GM19025 (cell line): Measurements from ENCODE around the gene SYT5.
"Not testable (repeated sequence)": the region's sequence is repeated elsewhere in the genome, so short reads cannot be mapped to it uniquely, and the experiment has no call there.

Experiments used
- ATAC-seq: cut with Tn5 transposase; IDR thresholded peaks from one replicate; pipeline ENCODE4 v1.9.1; 2021; ENCODE audit warnings: mild to moderate bottlenecking, low read depth, moderate library complexity; ENCODE audit not compliant: unreplicated experiment

Gene SYT5

GRCh38 chr19:55208880-55209692, 29.0 kb upstream of the SYT5 start, which contains the start of gene PTPRH:
TSS of gene PTPRH (minus strand) at chr19:55209501. CDS start at chr19:55209433, 68 bp downstream.
- ATAC-seq = no peak

DNA sequence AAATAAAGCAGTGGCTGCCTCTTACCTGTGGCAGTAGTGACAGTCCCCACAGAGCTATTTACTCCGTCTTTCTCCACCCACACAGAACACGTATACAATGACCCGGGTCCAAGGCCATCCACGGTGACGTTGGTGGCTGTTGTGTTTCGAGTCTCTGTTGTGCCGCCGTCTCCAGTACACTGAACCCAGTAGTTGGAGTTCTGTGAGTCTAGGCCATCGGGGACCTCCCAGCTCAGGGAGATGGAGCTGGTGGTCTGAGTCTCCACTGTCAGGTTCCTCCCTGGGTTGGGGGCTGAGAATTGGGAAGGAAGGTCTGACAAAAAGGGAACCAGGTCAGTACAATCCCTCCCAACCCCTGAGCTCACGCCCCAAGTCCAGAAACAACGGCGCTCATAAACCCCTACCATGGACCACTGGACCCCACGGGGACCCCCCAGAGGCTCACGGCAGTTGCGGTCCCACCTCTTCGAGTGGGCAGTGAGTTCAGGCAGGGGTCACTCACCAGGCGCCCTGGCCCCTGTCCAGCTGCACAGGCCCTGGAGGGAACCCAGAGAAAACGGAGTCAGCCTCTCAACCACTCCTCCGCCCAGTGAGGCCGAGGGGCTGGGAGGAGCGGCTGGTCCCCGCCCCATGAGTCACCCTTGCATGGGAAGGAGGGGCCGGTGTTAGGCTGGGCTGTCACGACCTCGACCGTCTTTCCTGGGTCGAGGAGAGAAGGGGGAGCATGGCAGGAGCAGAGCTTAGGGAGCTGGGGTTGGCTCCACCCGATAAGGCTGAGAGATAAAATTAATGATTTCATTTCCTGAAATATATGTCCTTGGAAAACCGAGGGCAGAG, 26.8 kb upstream of the SYT5 start:
- ATAC-seq = no peak

- ATAC-seq = not testable (repeated sequence)
These were observed 22.1 kb upstream of the SYT5 start for GRCh38 chr19:55202199-55202598.

DNA sequence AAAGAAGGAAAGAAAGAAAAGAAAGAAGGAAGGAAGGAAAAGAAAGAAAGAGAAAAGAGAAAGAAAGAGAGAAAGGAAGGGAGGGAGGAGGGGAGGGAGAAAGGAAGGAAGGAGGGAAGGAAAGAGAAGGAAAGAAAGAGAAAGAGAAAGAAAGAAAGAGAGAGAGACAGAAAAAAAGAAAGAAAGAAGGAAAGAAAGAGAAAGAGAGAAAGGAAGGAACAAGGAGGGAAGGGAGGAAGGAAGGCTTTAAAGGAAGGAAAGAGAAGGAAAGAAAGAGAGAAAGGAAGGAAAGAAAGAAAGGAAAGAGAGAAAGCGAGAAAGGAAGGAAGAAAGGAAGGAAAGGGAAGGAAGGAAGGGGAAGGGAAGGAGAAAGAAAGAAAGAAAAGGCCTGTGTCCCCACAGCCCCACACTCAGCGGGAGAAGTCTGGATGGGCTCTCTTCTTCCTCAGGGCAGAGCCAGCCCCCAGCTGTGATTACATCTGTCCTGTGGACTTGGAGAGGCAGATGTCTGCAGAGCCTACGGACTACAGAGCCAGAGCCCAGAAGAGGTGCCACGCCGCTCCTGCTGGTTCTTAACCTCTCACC, 19.6 kb upstream of the SYT5 start:
- no peak for ATAC-seq

DNA sequence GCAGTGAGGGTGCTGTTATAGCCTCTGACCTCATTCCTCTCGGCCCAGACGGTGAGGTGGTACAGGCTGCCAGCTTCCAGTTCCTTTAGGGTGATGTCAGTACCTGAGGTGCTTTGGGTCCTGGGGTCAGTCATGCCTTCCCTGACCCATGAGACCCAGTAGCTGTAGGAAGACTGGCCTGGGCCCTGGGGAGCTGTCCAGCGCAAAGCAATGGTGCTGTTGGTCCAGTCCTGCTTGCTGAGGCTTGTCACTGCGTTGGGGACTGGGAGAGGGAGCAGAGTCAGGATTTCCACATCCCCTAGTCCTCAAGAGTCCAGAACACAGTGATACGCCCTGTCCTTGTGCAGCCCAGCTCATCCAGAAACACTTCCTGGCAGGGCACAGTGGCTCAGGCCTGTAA, 18.6 kb upstream of the SYT5 start:
- ATAC-seq = no peak

- no peak for ATAC-seq
These were observed 17.4 kb upstream of the SYT5 start for GRCh38 chr19:55197528-55197927.

GRCh38 chr19:55196803-55197202, 16.7 kb upstream of the SYT5 start:
- ATAC-seq = no peak

DNA sequence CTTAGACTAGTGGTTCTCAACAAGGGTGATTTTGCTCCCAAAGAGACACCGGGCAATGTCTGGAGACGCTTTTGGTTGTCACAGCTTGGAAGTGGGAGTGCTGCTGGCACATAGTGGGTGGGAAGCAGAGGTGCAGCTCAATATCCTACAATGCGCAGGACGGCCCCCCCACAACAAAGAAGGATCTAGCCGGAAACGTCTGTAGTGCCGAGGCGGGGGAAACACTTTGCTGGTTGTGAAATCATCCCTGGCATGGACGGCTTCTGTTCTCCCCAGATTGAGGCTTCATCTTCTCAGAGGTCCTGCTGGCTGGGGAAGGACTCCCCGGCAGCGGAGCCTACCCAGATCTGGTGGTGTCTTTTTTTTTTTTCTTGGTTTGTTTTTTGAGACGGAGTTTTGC, 13.4 kb upstream of the SYT5 start:
- no peak for ATAC-seq

GRCh38 chr19:55189403-55189835, 9.3 kb upstream of the SYT5 start:
- ATAC-seq = no peak

DNA sequence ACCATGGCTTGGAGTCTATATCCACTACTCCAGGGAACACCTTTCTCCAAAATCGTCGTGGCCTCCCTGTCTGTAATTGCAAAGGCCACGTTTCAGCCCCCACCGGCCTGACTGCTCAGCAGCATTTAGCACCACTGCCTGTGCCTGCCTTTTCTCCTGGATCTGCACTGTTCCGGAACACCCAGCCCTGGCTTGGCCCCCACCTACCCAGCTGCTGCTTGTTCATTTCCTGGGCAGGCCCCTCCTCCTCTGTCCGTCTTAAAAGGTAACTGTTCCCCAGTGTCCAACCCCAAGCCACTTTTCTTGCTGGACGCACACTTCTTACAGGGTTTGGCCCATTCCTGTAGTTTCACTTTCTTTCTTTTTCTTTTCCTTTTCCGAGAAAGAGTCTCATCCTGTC, 8.5 kb upstream of the SYT5 start:
- ATAC-seq = no peak

DNA sequence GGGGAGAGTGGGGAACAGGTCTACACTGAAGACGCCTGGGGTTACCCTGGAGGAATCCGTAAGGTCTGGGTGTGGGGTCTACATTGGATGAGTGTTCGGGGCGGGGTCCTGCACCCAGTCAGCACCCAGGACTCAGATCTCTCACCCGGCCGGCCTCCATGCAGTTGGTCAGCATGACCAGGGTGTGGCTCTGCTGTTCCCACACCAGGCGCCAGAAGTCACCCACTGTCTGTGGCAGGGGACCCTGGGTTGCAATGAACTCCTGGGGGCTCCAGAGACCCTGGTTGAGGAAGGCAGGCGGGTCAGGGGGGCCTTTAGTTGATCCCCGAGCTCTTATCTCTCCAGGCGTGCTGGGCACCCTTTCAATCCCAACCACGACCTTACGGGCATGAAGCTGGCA, 6.0 kb upstream of the SYT5 start:
- no peak for ATAC-seq

DNA sequence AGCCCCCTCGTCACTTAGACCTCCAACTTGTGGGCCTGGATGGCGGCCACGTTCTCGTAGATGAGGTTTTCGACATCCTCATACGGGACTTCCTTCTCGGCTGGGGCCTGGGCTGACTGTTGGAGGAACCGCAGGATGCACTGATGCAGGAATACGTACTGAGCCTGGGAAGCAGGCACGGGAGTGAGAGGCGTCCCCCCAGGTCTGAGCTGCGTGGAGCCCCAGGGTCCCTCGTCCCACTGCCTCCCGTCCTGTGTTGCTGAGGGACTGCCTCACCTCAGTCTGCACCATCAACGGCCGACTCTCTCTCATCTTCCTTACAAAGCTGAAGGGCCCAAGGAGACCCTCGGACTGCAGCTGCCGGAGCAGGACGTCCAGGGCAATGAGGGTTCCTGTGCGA, 1.7 kb upstream of the SYT5 start:
- no peak for ATAC-seq

GRCh38 chr19:55178781-55179599, 1.1 kb downstream of the SYT5 start:
- ATAC-seq = peak; percentile 86

DNA sequence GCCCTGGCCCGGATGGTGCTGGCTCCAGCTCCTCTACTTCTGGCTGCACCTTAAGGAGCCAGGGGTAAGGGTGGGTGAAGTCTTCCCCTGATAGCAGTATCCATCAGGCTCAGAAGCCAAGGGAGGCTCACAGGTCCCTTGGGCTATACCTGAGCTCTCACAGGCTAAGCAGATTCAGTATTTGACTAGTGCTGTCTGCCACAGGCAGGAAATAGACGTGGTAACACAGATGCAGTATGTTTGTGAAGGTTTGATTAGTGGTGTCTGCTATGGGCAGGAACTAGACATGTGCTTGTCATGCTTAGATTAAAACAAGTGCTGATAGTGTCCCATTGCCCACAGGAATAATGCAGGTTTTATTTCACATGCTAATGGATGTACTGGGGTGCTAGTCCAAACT, 4.0 kb downstream of the SYT5 start:
- ATAC-seq = no peak

DNA sequence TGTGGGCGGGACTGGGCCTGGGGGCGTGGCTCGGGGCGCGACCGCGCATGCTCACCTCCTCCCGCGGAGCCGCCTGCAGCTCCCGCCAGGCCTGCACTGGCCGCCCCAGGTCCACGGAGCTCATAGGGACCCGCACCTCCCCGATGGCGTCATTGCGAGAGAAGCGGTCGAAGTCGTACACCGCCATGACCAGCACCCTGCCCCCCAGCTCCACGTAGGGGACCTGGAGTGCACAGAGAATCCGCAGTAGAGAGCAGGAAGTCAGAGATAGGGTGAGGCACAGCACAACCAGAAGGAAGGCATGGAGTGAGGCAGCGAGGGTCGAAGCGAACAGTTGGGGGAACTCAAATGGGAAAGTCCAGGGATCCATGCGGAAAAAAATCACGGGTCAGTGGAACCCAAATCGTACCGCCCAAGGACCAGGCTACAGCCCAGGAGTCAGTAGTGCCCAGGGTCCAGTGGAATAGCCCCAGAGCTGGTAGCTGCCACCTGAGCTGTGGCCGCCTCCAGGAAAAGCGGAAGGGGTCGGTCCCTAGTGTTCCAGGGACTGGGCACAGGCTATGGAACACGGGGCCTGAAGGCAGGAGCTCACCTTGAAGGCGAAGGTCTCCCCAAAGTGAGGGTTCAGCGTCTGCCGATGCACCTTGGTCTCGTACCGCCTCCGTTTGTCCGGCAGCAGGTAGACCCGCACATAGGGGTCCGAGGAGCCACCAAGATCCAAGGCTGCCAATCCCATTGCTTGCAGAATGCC, 4.8 kb downstream of the SYT5 start:
- no peak for ATAC-seq

- no peak for ATAC-seq
These were observed 5.5 kb downstream of the SYT5 start for GRCh38 chr19:55174425-55175116.

DNA sequence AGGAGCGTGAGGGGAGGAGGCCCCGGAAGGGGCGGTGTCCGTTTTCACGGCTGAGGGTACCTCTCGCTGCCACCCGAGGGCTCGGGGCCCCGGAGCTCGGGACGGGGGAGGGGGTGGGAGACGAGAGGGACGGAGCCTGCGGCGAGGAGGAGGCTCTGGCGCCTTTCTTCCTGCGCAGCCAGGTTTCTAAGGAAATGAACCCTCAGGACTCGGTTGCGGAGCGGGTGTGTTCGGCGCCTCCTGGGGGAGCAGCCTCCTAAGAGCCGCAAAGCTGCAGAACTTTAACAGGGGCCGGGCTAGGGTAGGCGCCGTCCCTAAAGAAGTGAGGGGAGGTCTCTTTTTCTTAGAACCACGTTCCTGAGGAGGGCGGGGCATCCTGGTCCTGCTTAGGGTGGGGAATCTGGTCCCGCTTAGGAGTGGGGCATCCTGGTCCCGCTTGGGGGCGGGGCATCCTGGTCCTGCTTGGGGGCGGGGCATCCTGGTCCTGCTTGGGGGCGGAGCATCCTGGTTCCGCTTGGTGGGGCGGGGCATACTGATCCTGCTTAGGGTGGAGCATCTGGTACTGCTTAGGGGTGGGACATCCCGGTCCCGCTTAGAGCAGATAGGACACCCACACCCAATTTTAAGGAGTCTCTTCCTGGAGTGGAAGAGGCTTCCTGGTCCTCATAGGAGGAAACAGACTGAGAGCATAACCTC, 6.2 kb downstream of the SYT5 start:
- ATAC-seq = no peak

GRCh38 chr19:55173186-55173713, 6.8 kb downstream of the SYT5 start:
- ATAC-seq = no peak
